ENCODE data around the gene ATP13A4.

ATP13A4 gene

GRCh38 chr3:193488741-193489140, 66.0 kb downstream of the ATP13A4 start:
- no peak for TF ChIP-seq CTCF (conservative IDR thresholded peaks at IDR 0.05; ENCODE audit: low read depth, low read length)
- no peak overlapping the region for H3K4me3 ChIP-seq (ENCODE audit: low read length)
- no peak for DNase-seq (ENCODE audit: low read depth)

- no peak for TF ChIP-seq CTCF (conservative IDR thresholded peaks at IDR 0.05; ENCODE audit: low read depth, low read length)
- DNase-seq (ENCODE audit: low read depth) = no peak
- H3K4me3 ChIP-seq (ENCODE audit: low read length) = no peak overlapping the region
These were observed 70.6 kb downstream of the ATP13A4 start for GRCh38 chr3:193483988-193484539.

- H3K4me3 ChIP-seq (ENCODE audit: low read length) = no peak overlapping the region
- TF ChIP-seq CTCF (conservative IDR thresholded peaks at IDR 0.05; ENCODE audit: low read depth, low read length) = no peak
- DNase-seq (ENCODE audit: low read depth) = no peak
These were observed 73.3 kb downstream of the ATP13A4 start for GRCh38 chr3:193481436-193481835.

- no peak for TF ChIP-seq CTCF (conservative IDR thresholded peaks at IDR 0.05; ENCODE audit: low read depth, low read length)
- no peak for DNase-seq (ENCODE audit: low read depth)
- no peak overlapping the region for H3K4me3 ChIP-seq (ENCODE audit: low read length)
These were observed 80.2 kb downstream of the ATP13A4 start for GRCh38 chr3:193474446-193474845.

GRCh38 chr3:193470710-193471109, 84.0 kb downstream of the ATP13A4 start:
- no peak for DNase-seq (ENCODE audit: low read depth)
- no peak overlapping the region for H3K4me3 ChIP-seq (ENCODE audit: low read length)
- no peak for TF ChIP-seq CTCF (conservative IDR thresholded peaks at IDR 0.05; ENCODE audit: low read depth, low read length)

- H3K4me3 ChIP-seq (ENCODE audit: low read length) = no peak overlapping the region
- no peak for DNase-seq (ENCODE audit: low read depth)
- TF ChIP-seq CTCF (conservative IDR thresholded peaks at IDR 0.05; ENCODE audit: low read depth, low read length) = no peak
These were observed 88.6 kb downstream of the ATP13A4 start for GRCh38 chr3:193465992-193466608.

GRCh38 chr3:193464889-193465288, 89.8 kb downstream of the ATP13A4 start:
- DNase-seq (ENCODE audit: low read depth) = no peak

More at GRCh38 chr3:193464889-193465288, 89.8 kb downstream of the ATP13A4 start:
- H3K4me3 ChIP-seq (ENCODE audit: low read length) = no peak overlapping the region
- TF ChIP-seq CTCF (conservative IDR thresholded peaks at IDR 0.05; ENCODE audit: low read depth, low read length) = no peak
